Prostate gland (tissue), 2 donors: Measurements from ENCODE around the gene NFATC3. TPM values are rescaled to one million over a fixed set of nuclear protein-coding genes. Genes with fewer than 3 reads are reported as not detected.

Experiments
- DNase-seq: peaks from one replicate; pipeline ENCODE4 v3.0.0-alpha.2; 2019; ENCODE audit warnings: low spot score
- H3K27ac ChIP-seq, 2 donors: fragments of 200-600 bp; sonication (generic); 2 replicates each; pipeline ENCODE4 v1.5.1; 2017 to 2019
- H3K27me3 ChIP-seq: fragments of 200-600 bp; sonication (generic); replicated peaks from 2 replicates; pipeline ENCODE4 v1.5.1; 2019; ENCODE audit not compliant: insufficient read depth
- H3K36me3 ChIP-seq, 2 donors: fragments of 200-600 bp; sonication (generic); 1 replicate in 1 of 2; 2 replicates in 1 of 2; pipeline versions ENCODE4 v1.5.1 to v1.8.1; 2017 to 2019
- H3K4me1 ChIP-seq: fragments of 200-600 bp; sonication (generic); replicated peaks from 2 replicates; pipeline ENCODE4 v1.5.1; 2019
- H3K4me3 ChIP-seq, 2 donors: fragments of 200-600 bp; sonication (generic); 2 replicates each; pipeline ENCODE4 v1.5.1; 2017 to 2019
- H3K9me3 ChIP-seq: fragments of 200-600 bp; sonication (generic); 2 replicates; pipeline ENCODE4 v1.5.1; 2017
- CTCF ChIP-seq, 4 experiments: fragments of 200-600 bp in 2 of 4; fragments of 450-650 bp in 2 of 4; sonication (generic) in 2 of 4; IDR thresholded peaks; 1 replicate in 3 of 4; 2 replicates in 1 of 4; pipeline ENCODE4 v1.5.1; 2016 to 2019; ENCODE audit warnings: antibody characterized with exemption in 4 of 4, mild to moderate bottlenecking in 2 of 4, moderate library complexity in 2 of 4
- POLR2A ChIP-seq: fragments of 450-650 bp; IDR thresholded peaks from one replicate; pipeline ENCODE4 v1.6.1; 2016; ENCODE audit warnings: antibody characterized with exemption, mild to moderate bottlenecking
- POLR2AphosphoS5 ChIP-seq: sonication (generic); formaldehyde crosslinking; IDR thresholded peaks from one replicate; pipeline ENCODE4 v1.6.1; 2017; ENCODE audit warnings: antibody characterized with exemption
- WGBS: methylation state at CpG from one replicate; pipeline ENCODE4 v1.1.5; 2018; 5-methylcytosine and 5-hydroxymethylcytosine counted together
- intact Hi-C: fragments of 100-400 bp; cut with DNase I; formaldehyde crosslinking; loops from one replicate; pipeline ENCODE4 v1.14.2; 2022
- total RNA-seq, 2 donors: library from RNA; depleted of rRNA; stranded (reverse); fragments of >200 nt; gene quantifications; one replicate each; pipeline ENCODE4 v1.1.0, GENCODE V29; 2016

The NFATC3 gene
- total RNA-seq, 2 donors from 2014 or later = 36.6 to 84.1 TPM

GRCh38 chr16:68144008-68144407, 58.8 kb downstream of the NFATC3 start:
- no peaks in the 10 kb centered on the region for H3K4me1 ChIP-seq
- H3K9me3 ChIP-seq = no peaks in the 10 kb centered on the region
- TF ChIP-seq CTCF (IDR thresholded peaks at IDR 0.05) (no peak), POLR2AphosphoS5 (no peak)
- no peaks in the 10 kb centered on the region for H3K27me3 ChIP-seq
- H3K36me3 ChIP-seq = no peaks in the 10 kb centered on the region
- intact Hi-C loops = no loop called here
- no peak overlapping the region for H3K4me3 ChIP-seq
- WGBS = 74% methylated on average over 1 of the region's 1 CpG
- H3K27ac ChIP-seq = no peak overlapping the region
- no peak for DNase-seq

- DNase-seq = no peak
- 37% methylated on average over 2 of the region's 2 CpGs for WGBS
- no peaks in the 10 kb centered on the region for H3K36me3 ChIP-seq
- H3K27me3 ChIP-seq = no peaks in the 10 kb centered on the region
- H3K9me3 ChIP-seq = no peaks in the 10 kb centered on the region
- TF ChIP-seq CTCF (IDR thresholded peaks at IDR 0.05) = no peak
- TF ChIP-seq POLR2A = no peak
- TF ChIP-seq POLR2AphosphoS5 = no peak
- intact Hi-C loops = no loop called here
- H3K27ac ChIP-seq = no peak overlapping the region
- no peak overlapping the region for H3K4me3 ChIP-seq
- H3K4me1 ChIP-seq = no peaks in the 10 kb centered on the region
These were observed 61.4 kb downstream of the NFATC3 start for GRCh38 chr16:68146585-68146984.

DNA sequence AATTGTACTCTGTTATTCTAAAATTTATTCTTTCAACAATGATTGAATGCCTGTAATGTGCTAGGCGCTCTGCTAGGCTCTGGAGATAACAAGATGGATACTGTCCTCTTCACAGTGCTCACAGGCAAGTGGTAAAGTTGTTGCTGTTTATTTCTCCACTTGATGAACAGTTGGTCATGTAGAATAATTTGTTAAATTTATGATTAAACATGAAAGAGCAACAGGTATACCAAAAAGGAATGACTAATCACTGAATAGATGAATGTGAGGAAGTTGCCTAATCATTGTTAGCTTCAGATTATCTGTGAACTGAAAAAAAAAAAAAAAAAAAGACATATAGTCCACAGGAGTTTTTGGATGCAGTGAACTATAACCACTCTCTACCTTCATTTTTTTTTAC, 62.3 kb downstream of the NFATC3 start:
- no peak for DNase-seq
- Histone ChIP-seq H3K4me1 (no peaks in the 10 kb centered on the region), H3K9me3 (no peaks in the 10 kb centered on the region), H3K4me3 (no peak overlapping the region), H3K36me3 (no peaks in the 10 kb centered on the region), H3K27me3 (no peaks in the 10 kb centered on the region), H3K27ac (no peak overlapping the region)
- intact Hi-C loops = no loop called here
- WGBS = 97% methylated on average over 1 of the region's 1 CpG
- no peak for TF ChIP-seq POLR2A
- no peak for TF ChIP-seq CTCF (IDR thresholded peaks at IDR 0.05)
- no peak for TF ChIP-seq POLR2AphosphoS5

DNA sequence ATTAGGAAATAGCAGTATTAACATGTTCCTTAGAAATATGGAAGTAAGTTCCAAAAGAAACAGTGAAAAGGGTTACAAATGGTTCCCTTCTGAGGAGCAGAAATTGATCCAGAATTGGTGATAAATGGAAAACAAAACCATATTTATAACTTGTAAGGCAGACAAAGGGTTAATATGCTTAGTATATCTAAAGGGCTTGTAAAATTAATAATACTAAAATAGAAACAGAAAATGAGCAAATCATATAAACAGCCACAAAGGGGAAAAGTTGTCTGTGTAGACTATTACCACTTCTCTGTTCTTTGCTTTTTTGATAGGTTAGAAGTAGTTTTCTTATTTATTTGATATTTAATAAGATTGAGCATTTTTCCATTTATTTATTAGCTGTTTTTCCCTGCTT, 64.4 kb downstream of the NFATC3 start:
- intact Hi-C loops = no loop called here
- Histone ChIP-seq H3K4me3 (no peak overlapping the region), H3K4me1 (no peaks in the 10 kb centered on the region), H3K9me3 (no peaks in the 10 kb centered on the region), H3K27me3 (no peaks in the 10 kb centered on the region), H3K36me3 (no peaks in the 10 kb centered on the region), H3K27ac (no peak overlapping the region)
- TF ChIP-seq CTCF (IDR thresholded peaks at IDR 0.05) (no peak), POLR2A (no peak), POLR2AphosphoS5 (no peak)
- DNase-seq = no peak

DNA sequence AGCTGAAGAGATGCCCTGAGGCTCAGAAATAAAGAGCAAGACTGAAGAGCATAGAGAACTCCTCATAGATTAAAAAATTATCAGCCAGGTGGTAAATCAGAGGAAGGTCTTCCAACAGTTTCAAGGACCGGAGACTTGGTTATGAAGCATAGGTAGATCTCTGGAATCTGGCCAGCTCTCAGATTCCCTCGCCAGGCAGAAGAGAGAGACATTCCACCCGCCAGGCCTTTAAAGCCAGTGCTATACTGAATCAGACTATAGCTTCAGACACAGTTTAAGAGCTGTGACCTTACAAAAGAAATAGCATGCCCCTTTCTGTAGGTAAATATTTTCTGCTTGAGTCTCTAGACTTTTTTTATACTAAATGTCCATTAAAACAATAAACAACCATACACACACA, 70.3 kb downstream of the NFATC3 start:
- no peak overlapping the region for H3K4me3 ChIP-seq
- WGBS = 78% methylated on average over 3 of the region's 3 CpGs
- DNase-seq = no peak
- no peaks in the 10 kb centered on the region for H3K27me3 ChIP-seq
- no peaks in the 10 kb centered on the region for H3K4me1 ChIP-seq
- TF ChIP-seq CTCF (IDR thresholded peaks at IDR 0.05) (no peak), POLR2A (no peak), POLR2AphosphoS5 (no peak)
- intact Hi-C loops = no loop called here
- H3K36me3 ChIP-seq = no peaks in the 10 kb centered on the region
- no peaks in the 10 kb centered on the region for H3K9me3 ChIP-seq
- no peak overlapping the region for H3K27ac ChIP-seq
